ENCODE data around the gene ASIC4. TPM values are rescaled to one million over a fixed set of nuclear protein-coding genes. Genes with fewer than 3 reads are reported as not detected.

The ASIC4 gene
- total RNA-seq, 4 donors from 2014 or later = not detected

DNA sequence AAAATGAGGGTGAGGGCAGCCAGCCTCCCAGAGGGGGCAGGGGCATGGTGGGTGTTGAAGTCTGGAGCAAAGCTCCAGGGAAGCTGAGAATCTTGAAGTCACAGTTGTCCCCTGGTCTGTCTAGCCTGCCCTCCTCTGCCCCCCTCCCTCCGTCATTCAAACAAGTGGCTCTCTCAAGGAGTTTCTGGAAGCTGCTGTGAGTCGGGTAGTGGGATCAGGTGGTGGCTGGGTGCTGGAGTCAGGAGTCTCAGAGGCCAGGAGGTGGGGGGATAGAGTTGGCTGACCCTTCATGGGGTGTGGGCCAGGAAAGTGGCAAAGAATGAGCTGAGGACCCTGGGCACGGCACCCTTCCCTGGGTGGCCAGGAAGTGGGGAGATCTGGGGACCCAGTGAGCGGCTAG, 495 bp upstream of the ASIC4 start:
- intact Hi-C loops (cut with DNase I; ENCODE audit: low total_unique reads) (no loop called here), in situ Hi-C loops (cut with MboI; ENCODE audit: low pct_ligation_motif_present in 1 of 4, low pct_unique_long_range_greater_than_20kb in 1 of 4, low sequenced_read_pairs in 3 of 4) (no loop called here)
- Histone ChIP-seq H3K27me3 (peaks cover 77% of the 10 kb centered on the region), H3K4me3 (no peak overlapping the region), H3K27ac (no peak overlapping the region), H3K9me3 (no peaks in the 10 kb centered on the region), H3K36me3 (no peaks in the 10 kb centered on the region), H3K4me1 (peaks cover 6 to 17% (median 13%) of the 10 kb centered on the region in 4 donors)
- DNase-seq = no peak
- no peak for TF ChIP-seq EP300 (IDR thresholded peaks at IDR 0.05; ENCODE audit: low read depth)
- WGBS, 2 donors (ENCODE audit: low coverage in 1 of 2) = 27 to 36% methylated on average over 4 of the region's 4 CpGs

DNA sequence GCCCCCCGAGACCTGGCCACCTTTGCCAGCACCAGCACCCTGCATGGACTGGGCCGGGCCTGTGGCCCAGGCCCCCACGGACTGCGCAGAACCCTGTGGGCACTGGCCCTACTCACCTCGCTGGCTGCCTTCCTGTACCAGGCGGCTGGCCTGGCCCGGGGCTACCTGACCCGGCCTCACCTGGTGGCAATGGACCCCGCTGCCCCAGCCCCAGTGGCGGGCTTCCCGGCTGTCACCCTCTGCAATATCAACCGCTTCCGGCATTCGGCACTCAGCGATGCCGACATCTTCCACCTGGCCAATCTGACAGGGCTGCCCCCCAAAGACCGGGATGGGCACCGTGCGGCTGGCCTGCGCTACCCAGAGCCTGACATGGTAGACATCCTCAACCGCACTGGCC, 554 bp downstream of the ASIC4 start:
- no peak for TF ChIP-seq POLR2A (IDR thresholded peaks at IDR 0.05)
- no peak for TF ChIP-seq POLR2AphosphoS5 (IDR thresholded peaks at IDR 0.05)
- TF ChIP-seq, protein P1, sequence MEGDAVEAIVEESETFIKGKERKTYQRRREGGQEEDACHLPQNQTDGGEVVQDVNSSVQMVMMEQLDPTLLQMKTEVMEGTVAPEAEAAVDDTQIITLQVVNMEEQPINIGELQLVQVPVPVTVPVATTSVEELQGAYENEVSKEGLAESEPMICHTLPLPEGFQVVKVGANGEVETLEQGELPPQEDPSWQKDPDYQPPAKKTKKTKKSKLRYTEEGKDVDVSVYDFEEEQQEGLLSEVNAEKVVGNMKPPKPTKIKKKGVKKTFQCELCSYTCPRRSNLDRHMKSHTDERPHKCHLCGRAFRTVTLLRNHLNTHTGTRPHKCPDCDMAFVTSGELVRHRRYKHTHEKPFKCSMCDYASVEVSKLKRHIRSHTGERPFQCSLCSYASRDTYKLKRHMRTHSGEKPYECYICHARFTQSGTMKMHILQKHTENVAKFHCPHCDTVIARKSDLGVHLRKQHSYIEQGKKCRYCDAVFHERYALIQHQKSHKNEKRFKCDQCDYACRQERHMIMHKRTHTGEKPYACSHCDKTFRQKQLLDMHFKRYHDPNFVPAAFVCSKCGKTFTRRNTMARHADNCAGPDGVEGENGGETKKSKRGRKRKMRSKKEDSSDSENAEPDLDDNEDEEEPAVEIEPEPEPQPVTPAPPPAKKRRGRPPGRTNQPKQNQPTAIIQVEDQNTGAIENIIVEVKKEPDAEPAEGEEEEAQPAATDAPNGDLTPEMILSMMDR (IDR thresholded peaks at IDR 0.05) = no peak
- no peak for TF ChIP-seq EP300 (IDR thresholded peaks at IDR 0.05; ENCODE audit: low read depth)
- WGBS, 2 donors (ENCODE audit: low coverage in 1 of 2) = 92% methylated on average over 21 of the region's 21 CpGs; no CpG with 5 or more reads in 1 of the 2 donors
- no peak overlapping the region for H3K4me3 ChIP-seq
- H3K36me3 ChIP-seq = no peaks in the 10 kb centered on the region
- DNase-seq = no peak
- H3K9me3 ChIP-seq = no peaks in the 10 kb centered on the region
- H3K27me3 ChIP-seq = peaks cover 79% of the 10 kb centered on the region
- H3K4me1 ChIP-seq = peaks cover 0 to 6% (median 5%) of the 10 kb centered on the region in 4 donors
- intact Hi-C loops (cut with DNase I; ENCODE audit: low total_unique reads) (no loop called here), in situ Hi-C loops (cut with MboI; ENCODE audit: low pct_ligation_motif_present in 1 of 4, low pct_unique_long_range_greater_than_20kb in 1 of 4, low sequenced_read_pairs in 3 of 4) (no loop called here)
- H3K27ac ChIP-seq = no peak overlapping the region

DNA sequence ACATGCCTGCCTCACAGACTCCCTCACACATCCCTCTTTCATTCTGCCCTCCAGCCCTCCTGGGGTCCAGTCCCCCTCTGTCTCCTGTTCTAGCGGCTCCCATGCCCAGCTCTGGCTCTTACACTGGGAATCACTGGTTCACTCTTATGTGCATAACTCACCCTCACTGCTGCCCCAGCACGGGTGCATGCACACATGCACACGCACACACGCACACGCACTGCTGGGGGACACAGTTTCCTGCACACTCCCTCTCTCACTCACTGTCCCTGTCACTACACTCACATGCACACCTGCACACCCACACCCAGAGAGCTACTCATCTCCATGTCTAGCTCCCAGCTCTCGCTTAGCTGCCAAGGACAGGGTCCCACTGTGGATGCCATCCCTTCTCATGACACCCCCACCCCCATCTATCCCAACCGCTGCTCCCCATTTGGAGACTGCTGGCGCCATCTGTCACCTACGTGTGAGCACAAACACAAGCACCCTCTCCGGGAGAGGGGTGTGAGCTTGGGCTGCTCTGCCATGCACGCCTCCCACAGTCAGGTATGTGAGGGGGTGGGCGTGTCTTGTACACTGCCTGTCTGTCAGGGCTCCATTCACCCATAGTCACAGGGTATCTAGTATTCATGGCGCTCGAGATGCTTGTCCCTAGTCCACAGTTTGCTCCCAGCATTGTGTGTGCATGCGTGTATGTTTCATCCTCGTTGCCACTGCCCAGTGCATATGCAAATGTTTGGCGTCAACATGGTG, 1.8 kb downstream of the ASIC4 start:
- peaks cover 78% of the 10 kb centered on the region for H3K27me3 ChIP-seq

DNA sequence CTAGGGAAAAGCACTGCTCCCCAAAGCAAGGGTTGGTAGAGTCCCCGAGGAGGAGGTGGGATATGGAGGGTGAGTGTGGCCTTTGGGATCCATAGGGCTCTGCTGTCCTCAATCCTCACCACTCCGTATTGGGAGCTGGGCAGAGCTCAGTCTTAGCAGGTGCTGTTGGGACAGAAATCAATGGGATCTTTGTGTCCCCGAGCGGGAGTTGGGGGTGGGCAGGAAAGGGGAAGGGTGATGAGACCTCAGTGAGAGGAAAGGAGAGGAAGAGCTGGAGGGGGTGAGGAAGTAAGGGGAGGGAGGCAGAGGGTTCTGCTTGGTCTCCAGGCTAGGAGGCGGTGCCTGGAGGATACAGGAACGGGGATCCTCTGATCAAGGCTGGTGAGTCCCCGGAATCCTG, 2.6 kb downstream of the ASIC4 start:
- intact Hi-C loops (cut with DNase I; ENCODE audit: low total_unique reads) = no loop called here
- TF ChIP-seq POLR2AphosphoS5 (IDR thresholded peaks at IDR 0.05) (no peak), EP300 (IDR thresholded peaks at IDR 0.05; ENCODE audit: low read depth) (no peak), POLR2A (IDR thresholded peaks at IDR 0.05) (no peak)
- TF ChIP-seq, protein P1 (IDR thresholded peaks at IDR 0.05) = no peak
- 53% methylated on average over 7 of the region's 7 CpGs; no CpG with 5 or more reads in 1 of the 2 donors for WGBS, 2 donors (ENCODE audit: low coverage in 1 of 2)
- Histone ChIP-seq H3K27ac (no peak overlapping the region), H3K27me3 (peaks cover 78% of the 10 kb centered on the region), H3K36me3 (no peaks in the 10 kb centered on the region), H3K9me3 (no peaks in the 10 kb centered on the region), H3K4me3 (no peak overlapping the region), H3K4me1 (peaks cover 0 to 4% (median 0%) of the 10 kb centered on the region in 4 donors)
- in situ Hi-C loops (cut with MboI; ENCODE audit: low pct_ligation_motif_present in 1 of 4, low pct_unique_long_range_greater_than_20kb in 1 of 4, low sequenced_read_pairs in 3 of 4) = no loop called here
- DNase-seq = no peak

More for the DNA sequence above, 1.8 kb downstream of the ASIC4 start:
- DNase-seq = no peak
- no peaks in the 10 kb centered on the region for H3K4me1 ChIP-seq
- no peaks in the 10 kb centered on the region for H3K36me3 ChIP-seq
- H3K9me3 ChIP-seq = no peaks in the 10 kb centered on the region
- H3K27ac ChIP-seq = no peak overlapping the region
- WGBS, 2 donors (ENCODE audit: low coverage in 1 of 2) = 56 to 70% methylated on average over 4 to 17 of the region's 17 CpGs
- in situ Hi-C loops (cut with MboI; ENCODE audit: low pct_ligation_motif_present in 1 of 4, low pct_unique_long_range_greater_than_20kb in 1 of 4, low sequenced_read_pairs in 3 of 4) = no loop called here
- intact Hi-C loops (cut with DNase I; ENCODE audit: low total_unique reads) = no loop called here
- no peak overlapping the region for H3K4me3 ChIP-seq
- TF ChIP-seq POLR2A (IDR thresholded peaks at IDR 0.05) (no peak), POLR2AphosphoS5 (IDR thresholded peaks at IDR 0.05) (no peak), EP300 (IDR thresholded peaks at IDR 0.05; ENCODE audit: low read depth) (no peak)
- TF ChIP-seq, protein P1 (IDR thresholded peaks at IDR 0.05) = no peak

All from transverse colon (tissue), 4 donors.